ENCODE results near the gene PPP2R3A. TPM values are rescaled to one million over a fixed set of nuclear protein-coding genes. Genes with fewer than 3 reads are reported as not detected.
"Not testable (repeated sequence)": the region's sequence is repeated elsewhere in the genome, so short reads cannot be mapped to it uniquely, and the experiment has no call there.

The PPP2R3A gene
- total RNA-seq, 8 experiments from 2014 or later = 5.7 to 23.5 (median 18.8) TPM

DNA sequence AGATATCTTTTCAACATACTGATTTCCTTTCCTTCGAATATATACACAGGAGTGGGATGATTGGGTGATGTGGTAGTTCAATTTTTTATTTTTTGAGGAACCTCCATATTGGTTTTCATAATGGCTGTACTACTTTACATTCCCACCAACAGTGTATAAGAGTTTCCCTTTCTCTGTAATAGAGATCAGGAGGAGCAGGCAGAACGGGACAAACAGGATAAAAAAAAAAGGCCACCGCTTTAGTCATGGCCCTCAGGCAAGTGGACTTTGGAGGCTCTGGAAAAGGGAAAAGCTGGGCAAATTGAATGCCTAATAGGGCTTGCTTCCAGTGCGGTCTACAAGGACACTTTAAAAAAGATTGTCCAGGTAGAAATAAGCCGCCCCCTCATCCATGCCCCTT, 30.4 kb upstream of the PPP2R3A start:
- H3K27ac ChIP-seq; H3K4me1 ChIP-seq (replicated peaks in 1 of 2); in situ Hi-C loops (cut with MboI; ENCODE audit: low pct_unique_long_range_greater_than_20kb in 2 of 9, low sequenced_read_pairs in 9 of 9, unreplicated experiment in 9 of 9); ATAC-seq (replicated peaks in 6 of 8); H3K4me3 ChIP-seq: not testable (repeated sequence)
- 32 to 100% (median 67%) methylated on average over 1 to 4 of the region's 5 CpGs; no CpG with 5 or more reads in 1 of the 10 experiments for WGBS, 10 experiments

DNA sequence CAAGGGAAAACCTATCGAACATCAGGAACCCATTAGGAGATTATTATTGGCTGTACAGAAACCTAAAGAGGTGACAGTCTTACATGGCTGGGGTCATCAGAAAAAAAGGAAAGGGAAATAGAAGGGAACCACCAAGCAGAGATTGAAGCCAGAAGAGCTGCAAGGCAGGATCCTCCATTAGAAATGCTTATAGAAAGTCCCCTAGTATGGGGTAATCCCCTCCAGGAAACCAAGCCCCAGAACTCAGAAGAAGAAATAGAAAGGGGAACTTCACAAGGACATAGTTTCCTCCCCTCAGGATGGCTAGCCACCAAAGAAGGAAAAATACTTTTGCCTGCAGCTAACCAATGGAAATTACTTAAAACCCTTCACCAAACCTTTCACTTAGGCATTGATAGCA, 27.8 kb upstream of the PPP2R3A start:
- ATAC-seq (replicated peaks in 6 of 8); H3K27ac ChIP-seq; H3K4me1 ChIP-seq (replicated peaks in 1 of 2); H3K4me3 ChIP-seq; in situ Hi-C loops (cut with MboI; ENCODE audit: low pct_unique_long_range_greater_than_20kb in 2 of 9, low sequenced_read_pairs in 9 of 9, unreplicated experiment in 9 of 9): not testable (repeated sequence)
- 20 to 100% (median 86%) methylated on average over 1 of the region's 1 CpG; no CpG with 5 or more reads in 5 of the 10 experiments for WGBS, 10 experiments

DNA sequence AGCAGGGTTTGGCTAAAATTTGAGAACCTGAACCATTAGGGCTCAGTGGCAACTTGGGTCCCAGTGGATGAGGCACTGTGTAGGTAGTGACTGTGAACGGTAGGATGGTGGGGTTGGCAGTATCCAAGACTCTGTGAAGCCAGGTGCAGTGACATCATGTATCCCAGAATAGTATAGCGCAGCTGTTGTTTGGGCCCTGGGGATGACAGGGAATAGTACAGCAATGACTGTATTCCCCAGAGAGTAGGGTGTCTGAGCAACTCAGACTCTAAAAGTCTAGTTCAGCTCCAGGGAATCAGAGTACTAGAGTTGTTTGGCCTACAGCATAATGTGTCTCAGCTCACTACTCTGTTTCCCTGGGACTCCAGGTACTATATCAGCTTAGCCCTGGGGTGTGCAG, 20.7 kb upstream of the PPP2R3A start:
- WGBS, 10 experiments = 50 to 100% (median 67%) methylated on average over 1 to 2 of the region's 2 CpGs; no CpG with 5 or more reads in 3 of the 10 experiments
- H3K27ac ChIP-seq = no peak overlapping the region
- in situ Hi-C loops (cut with MboI; ENCODE audit: low pct_unique_long_range_greater_than_20kb in 2 of 9, low sequenced_read_pairs in 9 of 9, unreplicated experiment in 9 of 9) = no loop called here
- H3K4me1 ChIP-seq (replicated peaks in 1 of 2) = no peaks in the 10 kb centered on the region
- H3K4me3 ChIP-seq = no peak overlapping the region
- ATAC-seq (replicated peaks in 6 of 8) = no peak

DNA sequence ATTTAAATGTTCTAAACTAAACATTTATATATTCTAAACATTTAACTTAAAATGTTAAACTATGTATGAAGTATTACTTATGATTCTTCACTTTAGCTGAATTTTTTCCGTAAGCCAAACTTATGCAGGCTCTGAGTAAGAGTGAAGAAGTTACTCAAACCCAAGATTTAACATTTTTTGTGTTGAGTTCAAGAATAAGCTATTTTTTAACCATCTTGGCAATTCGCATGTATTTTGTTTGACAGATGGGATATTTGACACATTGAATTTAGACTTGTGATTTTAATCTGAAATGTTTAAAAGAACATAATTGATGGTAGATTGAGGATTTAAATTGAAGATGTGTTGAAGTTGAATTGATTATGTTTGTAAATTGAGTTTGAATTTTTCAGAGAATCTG, 14.6 kb upstream of the PPP2R3A start:
- no peak for ATAC-seq (replicated peaks in 6 of 8)
- Histone ChIP-seq H3K4me3 (no peak overlapping the region), H3K27ac (no peak overlapping the region), H3K4me1 (replicated peaks in 1 of 2) (no peaks in the 10 kb centered on the region)
- in situ Hi-C loops (cut with MboI; ENCODE audit: low pct_unique_long_range_greater_than_20kb in 2 of 9, low sequenced_read_pairs in 9 of 9, unreplicated experiment in 9 of 9) = no loop called here
- WGBS, 10 experiments = 54 to 100% (median 90%) methylated on average over 1 to 2 of the region's 2 CpGs

DNA sequence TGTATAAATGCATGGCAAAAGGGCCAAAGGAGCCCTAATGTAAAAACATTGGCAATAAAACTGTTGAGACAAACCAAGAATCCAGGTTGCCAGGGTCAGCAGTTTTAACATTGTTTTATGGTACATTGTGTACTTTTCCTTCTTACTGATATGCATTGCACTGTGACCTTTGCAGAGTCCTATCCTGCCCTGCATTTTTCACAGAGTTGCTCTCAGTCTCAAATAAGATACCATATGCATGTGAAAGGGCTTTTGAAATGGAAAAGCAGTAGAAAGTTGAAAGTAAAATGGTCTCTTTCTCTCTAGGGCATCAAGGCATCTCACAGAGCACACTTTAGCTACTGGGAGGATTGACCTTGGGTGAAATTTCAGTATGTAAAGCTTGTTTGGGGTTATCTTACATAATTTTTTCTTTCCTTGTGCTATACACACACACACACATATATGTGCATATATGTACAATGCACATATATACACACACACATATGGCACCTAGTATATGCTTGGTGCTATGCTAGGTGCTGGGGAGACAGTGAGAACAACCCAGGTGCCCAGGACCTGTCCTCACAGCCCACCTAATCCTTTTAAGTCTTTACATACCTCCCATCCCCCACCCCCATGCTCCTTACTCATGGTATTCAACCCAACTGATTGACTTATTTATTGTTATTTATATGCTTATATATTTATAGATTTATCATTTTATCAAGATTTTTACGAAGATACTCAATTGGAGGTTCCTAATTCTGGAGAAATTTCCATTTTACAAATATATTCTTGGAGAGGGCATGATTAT, 1.2 kb upstream of the PPP2R3A start:
- 33 to 100% (median 65%) methylated on average over 1 of the region's 1 CpG; no CpG with 5 or more reads in 4 of the 10 experiments for WGBS, 10 experiments
- no peak overlapping the region for H3K27ac ChIP-seq
- in situ Hi-C loops (cut with MboI; ENCODE audit: low pct_unique_long_range_greater_than_20kb in 2 of 9, low sequenced_read_pairs in 9 of 9, unreplicated experiment in 9 of 9) = no loop called here
- H3K4me1 ChIP-seq (replicated peaks in 1 of 2) = peaks cover 11 to 15% of the 10 kb centered on the region in 2 donors
- H3K4me3 ChIP-seq = no peak overlapping the region
- ATAC-seq (replicated peaks in 6 of 8) = no peak

DNA sequence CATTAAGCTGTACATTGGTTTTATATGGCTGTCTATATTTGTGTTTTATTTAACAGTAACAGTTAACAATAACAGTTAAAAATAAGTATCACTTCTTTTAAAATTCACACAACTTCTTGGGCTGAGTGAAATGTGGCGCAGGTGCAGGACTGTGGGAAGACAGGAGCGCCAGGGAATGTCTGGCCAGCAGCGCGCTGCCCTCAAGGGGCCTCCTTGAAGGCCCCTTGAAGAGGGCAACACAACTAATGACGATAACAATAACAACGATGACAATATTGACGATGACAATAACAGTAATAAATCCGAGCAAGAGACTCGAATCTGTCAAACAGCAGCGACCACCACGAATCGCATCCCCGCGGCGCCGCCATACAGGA, 411 bp upstream of the PPP2R3A start:
- peak overlapping the region; percentile 48 to 66 (median 65) for H3K4me3 ChIP-seq
- in situ Hi-C loops (cut with MboI; ENCODE audit: low pct_unique_long_range_greater_than_20kb in 2 of 9, low sequenced_read_pairs in 9 of 9, unreplicated experiment in 9 of 9) = no loop called here
- no peak overlapping the region for H3K27ac ChIP-seq
- H3K4me1 ChIP-seq (replicated peaks in 1 of 2) = peaks cover 11 to 15% of the 10 kb centered on the region in 2 donors
- peak; percentile 2 to 32 (median 25) for ATAC-seq (replicated peaks in 6 of 8)
- 9 to 49% (median 25%) methylated on average over 2 to 9 of the region's 16 CpGs; no CpG with 5 or more reads in 4 of the 10 experiments for WGBS, 10 experiments

DNA sequence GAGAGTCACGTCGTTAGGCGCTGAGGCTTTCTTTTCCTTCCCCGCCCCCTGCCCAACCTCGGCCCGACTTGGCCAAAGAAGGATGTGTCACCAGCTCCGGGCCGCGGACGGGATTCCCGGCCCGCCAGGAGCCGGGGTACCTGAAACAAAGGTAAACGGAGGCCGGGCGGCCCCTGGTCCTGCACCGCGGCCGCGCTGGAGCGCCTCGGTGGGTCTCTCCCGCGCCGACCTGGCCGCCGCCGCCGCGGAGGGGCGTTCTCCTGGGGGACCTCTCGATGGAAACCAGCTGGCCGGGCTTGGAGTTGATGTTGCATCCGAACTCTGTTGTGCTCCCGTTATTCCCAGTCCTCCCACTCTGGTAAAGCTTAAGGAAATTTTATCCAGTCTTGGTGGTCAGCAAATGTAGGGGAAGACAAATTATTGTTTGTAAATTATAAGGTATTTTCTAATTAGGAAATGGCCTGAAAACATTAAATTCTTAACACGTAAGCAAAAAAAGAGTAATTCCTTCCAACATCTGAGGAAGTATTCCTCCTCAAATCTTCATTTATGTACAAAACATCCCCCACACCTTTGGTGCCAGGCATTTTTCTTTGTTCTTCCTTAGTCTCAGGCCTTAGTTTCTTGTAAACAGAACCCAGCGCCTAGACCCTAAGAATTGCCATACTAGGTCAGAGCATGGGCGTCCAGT, 888 bp downstream of the PPP2R3A start:
- 0 to 56% (median 2%) methylated on average over 1 to 29 of the region's 38 CpGs; no CpG with 5 or more reads in 1 of the 10 experiments for WGBS, 10 experiments
- in situ Hi-C loops (cut with MboI; ENCODE audit: low pct_unique_long_range_greater_than_20kb in 2 of 9, low sequenced_read_pairs in 9 of 9, unreplicated experiment in 9 of 9) = no loop called here
- H3K4me1 ChIP-seq (replicated peaks in 1 of 2) = peaks cover 11 to 15% of the 10 kb centered on the region in 2 donors
- H3K27ac ChIP-seq = peak overlapping the region; percentile 80 to 82
- peak; percentile 6 to 31 (median 16) for ATAC-seq (replicated peaks in 6 of 8)
- peak overlapping the region; percentile 48 to 66 (median 65) for H3K4me3 ChIP-seq

DNA sequence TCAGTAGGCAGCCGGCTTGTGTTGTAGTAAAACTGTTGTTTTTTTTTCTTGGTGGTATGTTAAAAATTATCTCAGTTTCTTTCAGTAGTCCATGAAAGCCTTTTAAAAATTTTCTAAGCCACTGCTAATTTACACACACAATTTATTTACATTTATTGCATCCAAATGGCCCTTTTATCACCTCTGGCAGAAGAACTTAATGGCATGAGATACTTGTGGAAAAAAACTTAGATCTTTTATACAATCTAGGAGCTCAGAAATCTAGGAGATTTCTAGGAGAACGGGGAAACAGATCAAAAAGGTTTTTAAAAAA, 1.4 kb downstream of the PPP2R3A start:
- no peak for ATAC-seq (replicated peaks in 6 of 8)
- WGBS, 10 experiments = 0 to 100% (median 15%) methylated on average over 1 to 2 of the region's 2 CpGs; no CpG with 5 or more reads in 1 of the 10 experiments
- H3K4me1 ChIP-seq (replicated peaks in 1 of 2) = peaks cover 11 to 15% of the 10 kb centered on the region in 2 donors
- H3K4me3 ChIP-seq = peak overlapping the region; percentile 48 to 66 (median 65)
- no peak overlapping the region for H3K27ac ChIP-seq
- in situ Hi-C loops (cut with MboI; ENCODE audit: low pct_unique_long_range_greater_than_20kb in 2 of 9, low sequenced_read_pairs in 9 of 9, unreplicated experiment in 9 of 9) = no loop called here

DNA sequence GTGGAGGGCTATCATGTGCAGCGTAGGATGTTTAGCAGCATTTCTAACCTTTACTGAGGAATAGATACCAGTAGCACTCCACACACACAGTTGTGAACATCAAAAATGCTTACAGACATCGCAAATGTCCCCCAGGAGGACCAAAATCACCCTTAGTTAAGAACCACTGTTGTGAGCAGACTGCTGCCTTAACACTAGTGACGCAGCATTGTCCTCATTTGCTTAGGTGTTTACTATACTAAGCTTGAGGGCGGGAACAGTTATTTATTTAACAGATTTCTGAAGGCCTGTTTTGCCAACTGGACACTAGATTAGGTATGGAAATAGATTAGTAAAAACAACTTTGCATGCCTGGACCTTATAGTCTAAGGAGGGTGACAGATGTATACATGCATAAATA, 2.3 kb downstream of the PPP2R3A start:
- H3K4me3 ChIP-seq = peak overlapping the region in 1 of 5 donors; percentile 64
- H3K27ac ChIP-seq = no peak overlapping the region

DNA sequence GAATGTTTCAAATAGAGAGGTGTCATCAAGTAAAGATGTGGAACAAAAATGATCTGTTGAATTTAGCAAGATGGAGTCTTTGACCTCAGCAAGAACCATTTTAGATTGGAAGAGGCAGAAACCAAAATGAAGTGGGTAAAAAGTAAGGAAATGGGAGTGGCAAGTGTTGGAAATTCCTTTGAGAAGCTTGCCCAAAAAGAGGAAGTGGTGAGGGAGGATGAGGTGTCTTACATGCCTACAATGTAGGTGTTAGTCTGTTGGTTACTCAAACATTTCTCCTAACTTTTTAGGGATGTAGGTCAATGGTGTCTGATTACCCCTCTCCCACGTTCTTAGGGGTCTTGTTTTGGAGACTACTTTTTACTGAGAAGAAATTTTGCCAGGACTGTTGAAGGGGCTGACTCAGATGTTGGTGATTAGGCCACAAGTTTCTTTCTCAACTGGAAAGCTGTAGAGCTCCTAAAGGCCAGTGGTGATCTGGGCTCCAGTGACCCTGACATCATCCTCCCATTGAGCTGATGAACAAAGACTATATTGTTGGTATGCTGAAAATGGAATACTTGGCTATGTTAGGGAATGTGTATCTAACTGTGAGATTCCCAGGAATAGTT, 5.1 kb downstream of the PPP2R3A start:
- 13 to 100% (median 100%) methylated on average over 1 of the region's 1 CpG; no CpG with 5 or more reads in 7 of the 10 experiments for WGBS, 10 experiments

More for the DNA sequence above, 2.3 kb downstream of the PPP2R3A start:
- 42 to 100% (median 75%) methylated on average over 1 to 4 of the region's 4 CpGs; no CpG with 5 or more reads in 1 of the 10 experiments for WGBS, 10 experiments
- H3K4me1 ChIP-seq (replicated peaks in 1 of 2) = peaks cover 11 to 15% of the 10 kb centered on the region in 2 donors
- ATAC-seq (replicated peaks in 6 of 8) = peak in 1 of 8 experiments; percentile 30
- in situ Hi-C loops (cut with MboI; ENCODE audit: low pct_unique_long_range_greater_than_20kb in 2 of 9, low sequenced_read_pairs in 9 of 9, unreplicated experiment in 9 of 9) = no loop called here

DNA sequence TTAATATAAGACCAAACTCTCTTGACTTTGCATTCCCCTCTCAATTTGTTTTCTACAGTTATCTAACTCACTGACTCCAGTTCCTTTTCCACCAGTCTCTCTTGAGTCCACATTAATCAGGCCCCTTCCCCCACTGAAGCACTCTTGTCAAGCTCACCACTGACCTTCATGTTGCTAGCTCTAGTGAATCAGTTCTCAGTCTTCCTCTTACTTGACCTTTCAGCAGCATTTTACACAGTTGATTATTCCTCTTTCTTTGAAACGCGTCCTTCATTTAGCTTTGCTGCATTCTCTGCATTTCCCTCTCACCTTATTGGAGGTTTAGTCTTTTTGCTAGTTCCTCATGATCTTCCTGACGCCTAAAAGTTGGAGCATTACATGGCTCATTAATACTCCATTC, 8.3 kb downstream of the PPP2R3A start:
- H3K27ac ChIP-seq = no peak overlapping the region
- in situ Hi-C loops (cut with MboI; ENCODE audit: low pct_unique_long_range_greater_than_20kb in 2 of 9, low sequenced_read_pairs in 9 of 9, unreplicated experiment in 9 of 9) = no loop called here
- 81 to 100% (median 96%) methylated on average over 1 to 3 of the region's 3 CpGs for WGBS, 10 experiments
- ATAC-seq (replicated peaks in 6 of 8) = no peak
- H3K4me3 ChIP-seq = no peak overlapping the region
- H3K4me1 ChIP-seq (replicated peaks in 1 of 2) = peaks cover 0 to 6% of the 10 kb centered on the region in 2 donors

More for the DNA sequence above, 5.1 kb downstream of the PPP2R3A start:
- in situ Hi-C loops (cut with MboI; ENCODE audit: low pct_unique_long_range_greater_than_20kb in 2 of 9, low sequenced_read_pairs in 9 of 9, unreplicated experiment in 9 of 9) = no loop called here
- ATAC-seq (replicated peaks in 6 of 8) = no peak
- Histone ChIP-seq H3K27ac (no peak overlapping the region), H3K4me1 (replicated peaks in 1 of 2) (peaks cover 15 to 16% of the 10 kb centered on the region in 2 donors), H3K4me3 (no peak overlapping the region)

DNA sequence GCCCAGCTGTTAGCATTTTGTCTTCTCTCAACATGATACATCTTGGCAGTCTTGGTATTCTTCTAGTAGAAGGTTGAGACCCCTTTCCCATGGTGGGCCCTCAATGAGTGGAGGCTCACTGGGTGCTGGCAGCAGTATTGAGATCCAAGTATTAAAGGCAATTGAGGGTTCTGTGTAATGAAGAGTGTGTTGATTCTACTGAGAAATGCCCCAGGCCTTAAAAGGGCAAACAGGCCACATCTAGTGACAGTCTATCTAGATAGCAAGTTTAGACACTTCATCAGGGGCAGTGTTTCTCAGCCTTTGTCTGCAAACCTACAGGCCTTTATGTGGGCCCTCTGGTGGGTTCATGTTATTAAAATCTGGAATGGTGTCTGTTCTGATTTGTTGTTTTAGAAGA, 9.5 kb downstream of the PPP2R3A start:
- no peak overlapping the region for H3K27ac ChIP-seq
- in situ Hi-C loops (cut with MboI; ENCODE audit: low pct_unique_long_range_greater_than_20kb in 2 of 9, low sequenced_read_pairs in 9 of 9, unreplicated experiment in 9 of 9) = no loop called here
- no peak for ATAC-seq (replicated peaks in 6 of 8)
- peaks cover 0 to 6% of the 10 kb centered on the region in 2 donors for H3K4me1 ChIP-seq (replicated peaks in 1 of 2)
- no peak overlapping the region for H3K4me3 ChIP-seq

DNA sequence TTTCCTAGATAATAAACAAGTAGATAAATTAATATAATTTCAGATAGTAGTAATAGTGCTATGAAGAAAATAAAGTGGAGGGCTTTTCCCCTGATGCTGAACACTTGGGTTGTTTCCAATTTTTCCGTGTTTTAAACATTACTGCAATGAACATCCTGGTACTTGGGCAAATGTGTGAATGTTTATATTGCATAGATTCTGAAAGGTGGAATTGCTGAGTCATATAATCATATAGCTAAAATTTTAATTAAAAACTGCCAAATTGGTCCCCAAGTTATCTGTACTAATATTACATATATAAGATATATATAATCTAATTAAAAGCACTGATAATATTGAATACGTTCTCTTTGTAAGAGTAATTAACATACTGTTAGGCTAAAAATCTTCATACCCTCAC, 10.0 kb downstream of the PPP2R3A start:
- Histone ChIP-seq H3K27ac (no peak overlapping the region), H3K4me3 (no peak overlapping the region), H3K4me1 (replicated peaks in 1 of 2) (peaks cover 0 to 6% of the 10 kb centered on the region in 2 donors)
- 53 to 100% (median 87%) methylated on average over 1 to 2 of the region's 2 CpGs for WGBS, 10 experiments
- in situ Hi-C loops (cut with MboI; ENCODE audit: low pct_unique_long_range_greater_than_20kb in 2 of 9, low sequenced_read_pairs in 9 of 9, unreplicated experiment in 9 of 9) = no loop called here
- no peak for ATAC-seq (replicated peaks in 6 of 8)
